ENCODE measurements around the gene TM7SF3.

TM7SF3 gene, protein sequence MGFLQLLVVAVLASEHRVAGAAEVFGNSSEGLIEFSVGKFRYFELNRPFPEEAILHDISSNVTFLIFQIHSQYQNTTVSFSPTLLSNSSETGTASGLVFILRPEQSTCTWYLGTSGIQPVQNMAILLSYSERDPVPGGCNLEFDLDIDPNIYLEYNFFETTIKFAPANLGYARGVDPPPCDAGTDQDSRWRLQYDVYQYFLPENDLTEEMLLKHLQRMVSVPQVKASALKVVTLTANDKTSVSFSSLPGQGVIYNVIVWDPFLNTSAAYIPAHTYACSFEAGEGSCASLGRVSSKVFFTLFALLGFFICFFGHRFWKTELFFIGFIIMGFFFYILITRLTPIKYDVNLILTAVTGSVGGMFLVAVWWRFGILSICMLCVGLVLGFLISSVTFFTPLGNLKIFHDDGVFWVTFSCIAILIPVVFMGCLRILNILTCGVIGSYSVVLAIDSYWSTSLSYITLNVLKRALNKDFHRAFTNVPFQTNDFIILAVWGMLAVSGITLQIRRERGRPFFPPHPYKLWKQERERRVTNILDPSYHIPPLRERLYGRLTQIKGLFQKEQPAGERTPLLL

DNA sequence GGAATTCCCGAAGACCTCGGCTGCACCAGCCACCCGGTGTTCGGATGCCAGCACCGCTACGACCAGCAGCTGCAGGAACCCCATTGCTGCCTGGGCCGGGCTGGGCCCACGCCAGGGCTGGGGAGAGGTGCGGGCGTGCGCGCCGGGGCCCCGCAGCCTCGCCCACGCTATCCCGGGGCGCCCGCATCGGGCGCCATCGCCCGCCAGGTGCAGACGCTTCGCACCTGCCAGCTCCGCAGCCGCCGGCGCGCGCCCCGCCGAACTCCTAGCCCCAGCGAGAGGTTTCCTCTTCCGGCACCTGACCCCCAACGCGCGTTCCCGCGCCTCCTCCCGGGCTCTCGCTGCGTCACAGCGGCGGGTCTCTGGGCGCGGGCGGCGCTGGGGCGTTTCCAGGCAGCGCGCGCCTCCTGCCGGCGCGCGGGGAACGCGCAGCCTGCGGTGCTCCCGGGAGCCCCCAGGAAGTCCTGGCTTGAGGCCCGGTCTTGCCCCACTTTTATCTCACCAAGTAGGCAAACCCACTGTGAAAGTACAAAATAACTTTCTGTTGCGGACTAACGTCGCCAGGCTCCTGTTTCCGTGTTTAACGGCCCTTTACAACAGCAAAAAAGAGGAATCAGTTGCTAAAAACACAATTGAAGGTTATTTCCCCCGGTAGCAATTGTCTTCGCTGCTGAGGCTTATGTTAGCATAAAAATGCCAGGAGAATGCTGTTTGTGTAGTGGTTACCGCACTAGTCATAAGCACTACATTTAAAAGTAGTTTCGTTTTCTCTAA is at the start of gene TM7SF3:
Gene TM7SF3 (minus strand): TSS at position 300 of the 774 bp plus-strand sequence. CDS start 216 bp downstream, at position 84.
- TF ChIP-seq, protein P1, sequence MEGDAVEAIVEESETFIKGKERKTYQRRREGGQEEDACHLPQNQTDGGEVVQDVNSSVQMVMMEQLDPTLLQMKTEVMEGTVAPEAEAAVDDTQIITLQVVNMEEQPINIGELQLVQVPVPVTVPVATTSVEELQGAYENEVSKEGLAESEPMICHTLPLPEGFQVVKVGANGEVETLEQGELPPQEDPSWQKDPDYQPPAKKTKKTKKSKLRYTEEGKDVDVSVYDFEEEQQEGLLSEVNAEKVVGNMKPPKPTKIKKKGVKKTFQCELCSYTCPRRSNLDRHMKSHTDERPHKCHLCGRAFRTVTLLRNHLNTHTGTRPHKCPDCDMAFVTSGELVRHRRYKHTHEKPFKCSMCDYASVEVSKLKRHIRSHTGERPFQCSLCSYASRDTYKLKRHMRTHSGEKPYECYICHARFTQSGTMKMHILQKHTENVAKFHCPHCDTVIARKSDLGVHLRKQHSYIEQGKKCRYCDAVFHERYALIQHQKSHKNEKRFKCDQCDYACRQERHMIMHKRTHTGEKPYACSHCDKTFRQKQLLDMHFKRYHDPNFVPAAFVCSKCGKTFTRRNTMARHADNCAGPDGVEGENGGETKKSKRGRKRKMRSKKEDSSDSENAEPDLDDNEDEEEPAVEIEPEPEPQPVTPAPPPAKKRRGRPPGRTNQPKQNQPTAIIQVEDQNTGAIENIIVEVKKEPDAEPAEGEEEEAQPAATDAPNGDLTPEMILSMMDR (IDR thresholded peaks at IDR 0.05; ENCODE audit: low read depth, low read length), result peak; percentile 61
- peak; percentile 49 for DNase-seq (ENCODE audit: extremely low read depth, low read depth)

DNA sequence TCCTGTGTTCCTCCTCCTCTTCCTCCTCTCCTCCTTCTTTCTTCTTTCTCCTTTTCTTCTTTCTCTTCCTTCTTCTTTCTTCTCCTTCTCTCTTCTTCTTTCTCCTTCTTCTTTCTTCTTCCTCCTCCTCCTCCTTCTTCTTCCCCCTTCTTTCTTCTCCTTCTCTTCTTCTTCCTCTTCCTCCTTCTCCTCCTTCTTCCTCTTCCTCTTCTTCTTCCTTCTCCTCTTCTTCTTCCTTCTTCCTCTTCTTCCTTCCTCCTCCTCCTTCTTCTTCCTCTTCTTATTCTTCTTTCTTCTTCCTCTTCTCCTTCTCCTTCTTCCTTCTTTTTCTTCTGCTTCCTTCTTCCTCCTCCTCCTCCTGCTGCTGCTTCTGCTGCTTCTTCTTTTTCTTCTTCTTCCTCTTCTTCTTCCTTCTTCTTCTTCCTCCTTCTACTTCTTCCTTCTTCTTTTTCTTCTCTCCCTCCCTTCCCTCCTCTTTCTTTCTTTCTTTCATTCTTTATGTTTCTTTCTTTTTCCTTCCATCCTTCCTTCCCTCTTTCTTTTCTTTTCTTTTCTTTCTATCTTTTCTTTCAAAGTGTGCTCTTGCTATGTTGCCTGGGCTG is 49.2 kb upstream of the TM7SF3 start:
- TF ChIP-seq, protein P1 (IDR thresholded peaks at IDR 0.05; ENCODE audit: low read depth, low read length), result no peak
- DNase-seq (ENCODE audit: extremely low read depth, low read depth), result no peak

DNA sequence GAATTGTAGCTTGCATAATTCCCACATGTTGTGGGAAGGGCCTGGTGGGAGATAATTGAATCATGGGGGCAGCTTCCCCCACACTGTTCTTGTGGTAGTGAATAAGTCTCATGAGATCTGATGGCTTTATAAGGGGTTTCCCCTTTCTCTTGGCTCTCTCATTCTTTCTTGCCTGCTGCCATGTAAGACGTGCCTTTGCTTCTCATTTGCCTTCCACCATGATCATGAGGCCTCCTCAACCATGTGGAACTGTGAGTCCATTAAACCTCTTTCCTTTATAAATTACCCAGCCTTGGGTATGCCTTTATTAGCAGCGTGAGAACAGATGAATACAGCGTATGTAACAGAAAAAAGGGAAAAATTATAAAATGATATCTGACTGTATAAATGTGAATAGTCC is 47.1 kb upstream of the TM7SF3 start:
- TF ChIP-seq, protein P1 (IDR thresholded peaks at IDR 0.05; ENCODE audit: low read depth, low read length), result no peak
- no peak for DNase-seq (ENCODE audit: extremely low read depth, low read depth)

- TF ChIP-seq, protein P1 (IDR thresholded peaks at IDR 0.05; ENCODE audit: low read depth, low read length), result no peak
- no peak for DNase-seq (ENCODE audit: extremely low read depth, low read depth)
These were observed 46.6 kb upstream of the TM7SF3 start for GRCh38 chr12:27060740-27061139.

DNA sequence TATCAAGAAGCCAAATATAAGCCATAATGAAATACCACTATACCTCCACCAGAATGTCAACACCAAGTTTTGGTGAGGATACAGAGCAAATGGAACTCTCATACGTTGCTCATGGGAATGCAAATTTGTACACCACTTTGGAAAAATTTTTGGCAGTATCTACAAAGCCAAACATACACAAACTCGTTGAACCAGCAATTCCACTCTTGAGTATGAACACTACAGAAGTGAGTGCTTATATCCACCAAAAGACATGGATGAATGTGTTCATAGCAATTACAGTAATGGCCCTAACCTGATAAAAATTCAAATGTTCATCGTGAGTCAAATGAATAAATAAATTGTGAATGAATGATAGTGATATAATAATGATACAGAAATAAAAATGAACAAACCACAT is 43.4 kb upstream of the TM7SF3 start:
- no peak for DNase-seq (ENCODE audit: extremely low read depth, low read depth)
- TF ChIP-seq, protein P1 (IDR thresholded peaks at IDR 0.05; ENCODE audit: low read depth, low read length), result no peak

GRCh38 chr12:27055966-27056365 is 41.8 kb upstream of the TM7SF3 start:
- TF ChIP-seq, protein P1 (IDR thresholded peaks at IDR 0.05; ENCODE audit: low read depth, low read length), result no peak
- DNase-seq (ENCODE audit: extremely low read depth, low read depth), result no peak
